Lung (tissue), 12 donors: ENCODE results near the gene PTPRT. TPM values are rescaled to one million over a fixed set of nuclear protein-coding genes. Genes with fewer than 3 reads are reported as not detected.
A peak's percentile ranks its signal among the peaks of the same experiment; 100 is the strongest.

Experiments
- ATAC-seq: fragments of 200-7000 bp; cut with Tn5 transposase; one replicate; pipeline ENCODE4 v1.9.1; 2020; ENCODE audit warnings: moderate number of reproducible peaks; ENCODE audit not compliant: insufficient read depth, low FRiP score
- DNase-seq, 3 donors: peaks; one replicate each; pipeline ENCODE4 v3.0.0-alpha.2; 2013 to 2017
- H3K27ac ChIP-seq, 2 donors: one replicate each; pipeline ENCODE4 v1.5.1; 2013; ENCODE audit warnings: mild to moderate bottlenecking in 2 of 2, moderate library complexity in 2 of 2, control low read depth in 1 of 2, inconsistent platforms in 1 of 2, low read depth in 1 of 2, low read length in 1 of 2
- H3K27me3 ChIP-seq, 3 donors: one replicate each; pipeline ENCODE4 v1.5.1; 2013; ENCODE audit warnings: low read length in 2 of 3; ENCODE audit not compliant: control insufficient read depth in 3 of 3, insufficient read depth in 3 of 3
- H3K36me3 ChIP-seq, 4 donors: one replicate each; pipeline ENCODE4 v1.5.1; 2013; ENCODE audit warnings: low read length in 4 of 4, mild to moderate bottlenecking in 1 of 4, moderate library complexity in 1 of 4; ENCODE audit not compliant: control insufficient read depth in 4 of 4, insufficient read depth in 4 of 4
- H3K4me1 ChIP-seq, 5 donors: one replicate each; pipeline ENCODE4 v1.5.1; 2013; ENCODE audit warnings: low read length in 5 of 5, mild to moderate bottlenecking in 2 of 5, moderate library complexity in 1 of 5; ENCODE audit not compliant: control insufficient read depth in 5 of 5, insufficient read depth in 5 of 5
- H3K4me3 ChIP-seq: one replicate; pipeline ENCODE4 v1.5.1; 2013; ENCODE audit warnings: mild to moderate bottlenecking, control low read depth, moderate library complexity
- H3K9ac ChIP-seq, 2 donors: one replicate each; pipeline ENCODE4 v1.5.1; 2013; ENCODE audit warnings: low read length in 2 of 2, control low read depth in 1 of 2; ENCODE audit not compliant: insufficient read depth in 1 of 2
- H3K9me3 ChIP-seq, 4 donors: one replicate each; pipeline ENCODE4 v1.5.1; 2013; ENCODE audit warnings: low read length in 3 of 4, mild to moderate bottlenecking in 1 of 4, moderate library complexity in 1 of 4; ENCODE audit not compliant: control insufficient read depth in 4 of 4, insufficient read depth in 3 of 4
- WGBS, 2 donors: extraction: QIAGEN DNeasy Blood & Tissue Kit; methylation state at CpG; one replicate each; pipeline ENCODE4 v1.1.7; 2013; 5-methylcytosine and 5-hydroxymethylcytosine counted together
- polyA plus RNA-seq, 2 donors: library from polyadenylated mRNA; stranded (reverse); fragments of 200-250 nt; gene quantifications; one replicate each; pipeline ENCODE4 v1.2.1, GENCODE V29; 2013
- total RNA-seq, 2 donors: library from RNA; depleted of rRNA in 1 of 2; stranded (reverse); fragments of >200 nt in 1 of 2; gene quantifications; one replicate each; pipeline ENCODE4 v1.2.1, GENCODE V29; 2014 to 2021
- TF ChIP-seq, protein P1 (sequence below): IDR thresholded peaks from 2 replicates; pipeline ENCODE4 v1.5.1; 2012; ENCODE audit warnings: mild to moderate bottlenecking; ENCODE audit errors: control extremely low read depth, extremely low read depth
- donor health status: control.
- donor health status: control.
- donor health status: Bipolar disorder and iron deficiency.
- donor health status: healthy.
- donor health status: DM: yes; HTN: yes; CAD: no.

Gene PTPRT
- total and polyA plus RNA-seq, 4 donors = 0.37 to 13.8 (median 6.1) TPM

DNA sequence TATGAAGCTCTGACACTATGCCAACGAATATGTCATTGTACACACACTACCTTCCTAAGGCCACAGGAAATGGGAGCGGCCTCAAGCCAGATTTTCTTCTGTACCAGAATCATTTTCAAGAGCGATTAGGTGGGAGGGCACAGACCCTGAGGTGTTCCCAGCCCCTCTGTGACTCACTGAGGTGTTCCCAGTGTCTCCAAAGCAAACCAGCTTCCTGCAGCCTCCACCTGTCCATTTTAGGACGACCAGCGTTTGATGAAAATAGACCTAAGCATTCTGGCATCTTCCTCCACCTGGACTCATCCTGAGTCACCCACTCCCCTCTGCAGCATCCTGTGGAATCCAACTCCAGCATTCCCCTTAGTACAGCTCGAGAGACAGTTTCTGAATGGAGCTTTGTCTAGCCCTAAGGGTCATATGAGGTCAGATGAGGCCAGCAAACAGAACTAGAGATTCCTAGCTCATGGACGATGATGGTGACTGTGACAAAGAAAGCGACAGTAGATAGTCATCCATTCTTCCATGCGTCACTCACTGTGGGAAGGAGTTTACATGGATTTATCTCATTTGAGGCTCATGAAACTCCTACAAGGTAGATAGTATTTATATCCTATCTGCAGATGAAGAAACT is 203.4 kb downstream of the PTPRT start:
- TF ChIP-seq, protein P1, sequence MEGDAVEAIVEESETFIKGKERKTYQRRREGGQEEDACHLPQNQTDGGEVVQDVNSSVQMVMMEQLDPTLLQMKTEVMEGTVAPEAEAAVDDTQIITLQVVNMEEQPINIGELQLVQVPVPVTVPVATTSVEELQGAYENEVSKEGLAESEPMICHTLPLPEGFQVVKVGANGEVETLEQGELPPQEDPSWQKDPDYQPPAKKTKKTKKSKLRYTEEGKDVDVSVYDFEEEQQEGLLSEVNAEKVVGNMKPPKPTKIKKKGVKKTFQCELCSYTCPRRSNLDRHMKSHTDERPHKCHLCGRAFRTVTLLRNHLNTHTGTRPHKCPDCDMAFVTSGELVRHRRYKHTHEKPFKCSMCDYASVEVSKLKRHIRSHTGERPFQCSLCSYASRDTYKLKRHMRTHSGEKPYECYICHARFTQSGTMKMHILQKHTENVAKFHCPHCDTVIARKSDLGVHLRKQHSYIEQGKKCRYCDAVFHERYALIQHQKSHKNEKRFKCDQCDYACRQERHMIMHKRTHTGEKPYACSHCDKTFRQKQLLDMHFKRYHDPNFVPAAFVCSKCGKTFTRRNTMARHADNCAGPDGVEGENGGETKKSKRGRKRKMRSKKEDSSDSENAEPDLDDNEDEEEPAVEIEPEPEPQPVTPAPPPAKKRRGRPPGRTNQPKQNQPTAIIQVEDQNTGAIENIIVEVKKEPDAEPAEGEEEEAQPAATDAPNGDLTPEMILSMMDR = no peak
- Histone ChIP-seq H3K36me3 (no peaks in the 10 kb centered on the region), H3K9ac (no peak overlapping the region), H3K27me3 (no peaks in the 10 kb centered on the region), H3K4me1 (peaks cover 0 to 10% (median 0%) of the 10 kb centered on the region in 5 donors), H3K27ac (no peak overlapping the region), H3K4me3 (no peak overlapping the region), H3K9me3 (peaks cover 0 to 4% (median 0%) of the 10 kb centered on the region in 4 donors)
- ATAC-seq (no peak), DNase-seq (no peak)
- 74 to 82% methylated on average over 9 of the region's 9 CpGs for WGBS, 2 donors

DNA sequence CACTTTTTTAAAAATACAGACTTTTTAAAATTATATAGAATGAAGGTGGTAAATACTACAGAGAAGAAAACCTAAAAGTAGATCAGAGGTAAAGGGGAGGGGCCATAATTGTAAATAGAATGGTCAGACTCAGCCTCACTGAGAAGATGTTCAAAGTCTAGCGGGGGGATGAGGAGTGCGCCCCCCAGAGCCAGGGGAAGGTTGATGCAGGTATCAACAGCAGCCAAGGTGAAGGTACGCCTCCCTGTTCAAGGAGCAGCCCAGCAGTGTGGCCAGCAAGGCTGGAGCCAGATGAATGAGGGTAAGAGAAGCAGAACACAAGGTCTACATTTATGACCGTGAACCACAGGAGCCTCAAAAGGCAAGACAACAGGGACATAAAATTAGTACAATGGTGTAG is 204.1 kb downstream of the PTPRT start:
- DNase-seq (no peak), ATAC-seq (no peak)
- TF ChIP-seq, protein P1 = no peak
- peaks cover 0 to 4% (median 0%) of the 10 kb centered on the region in 4 donors for H3K9me3 ChIP-seq
- no peaks in the 10 kb centered on the region for H3K36me3 ChIP-seq
- no peak overlapping the region for H3K4me3 ChIP-seq
- no peaks in the 10 kb centered on the region for H3K27me3 ChIP-seq
- no peak overlapping the region for H3K9ac ChIP-seq
- H3K4me1 ChIP-seq = peaks cover 0 to 17% (median 0%) of the 10 kb centered on the region in 5 donors
- no peak overlapping the region for H3K27ac ChIP-seq
- WGBS, 2 donors = 85 to 94% methylated on average over 4 of the region's 4 CpGs

DNA sequence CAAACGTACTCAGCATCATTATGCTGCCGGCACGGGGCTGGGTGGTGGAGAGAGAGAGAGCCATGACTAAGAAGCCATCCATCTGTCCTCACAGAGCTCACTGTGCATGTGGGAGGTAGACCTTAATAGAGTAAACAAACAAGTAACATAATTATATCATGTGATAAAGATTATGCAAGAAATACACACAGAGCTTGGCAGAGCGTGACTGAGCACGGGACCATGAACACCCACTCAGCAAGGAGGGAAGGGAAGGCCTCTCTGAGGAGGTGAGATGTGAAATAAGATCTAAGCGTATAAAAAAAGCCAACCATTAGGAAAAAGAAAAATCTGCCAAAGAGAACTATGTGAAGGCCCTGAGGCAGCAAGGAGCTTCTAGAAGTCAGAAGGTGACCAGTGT is 207.5 kb downstream of the PTPRT start:
- no peaks in the 10 kb centered on the region for H3K27me3 ChIP-seq
- H3K4me1 ChIP-seq = peaks cover 0 to 17% (median 0%) of the 10 kb centered on the region in 5 donors
- H3K4me3 ChIP-seq = no peak overlapping the region
- WGBS, 2 donors = 73 to 80% methylated on average over 6 of the region's 6 CpGs
- no peaks in the 10 kb centered on the region for H3K36me3 ChIP-seq
- H3K27ac ChIP-seq = no peak overlapping the region
- no peak overlapping the region for H3K9ac ChIP-seq
- peak; percentile 63 to 87 (median 79) for DNase-seq
- no peak for ATAC-seq
- H3K9me3 ChIP-seq = peaks cover 0 to 4% (median 1%) of the 10 kb centered on the region in 4 donors
- TF ChIP-seq, protein P1 = no peak
